PC-3 (cell line): ENCODE data around the gene MAGI1. TPM values are rescaled to one million over a fixed set of nuclear protein-coding genes. Genes with fewer than 3 reads are reported as not detected.

Experiments used
- ATAC-seq: fragments of 200-7000 bp; cut with Tn5 transposase; 2 replicates; pipeline ENCODE4 v1.9.1; 2020; ENCODE audit warnings: mild to moderate bottlenecking, moderate library complexity
- BruUV-seq: library from RNA; stranded (reverse); fragments of 400-500 nt; replicated peaks from 2 replicates; lab custom pipeline; 2021; lab: Mats Ljungman, UMichigan
- CTCF ChIA-PET: fragments of 300-600 bp; sonication (Branson Sonifier 250); formaldehyde crosslinking; loops from one replicate; lab custom pipeline; 2022; ENCODE audit warnings: antibody characterized with exemption; lab: Charles Lee
- POLR2A ChIA-PET: fragments of 300-600 bp; sonication (Branson Sonifier 250); formaldehyde crosslinking; loops from one replicate; lab custom pipeline; 2022; ENCODE audit warnings: antibody characterized with exemption; ENCODE audit not compliant: unreplicated experiment; lab: Charles Lee
- DNase-seq: peaks from one replicate; pipeline ENCODE4 v3.0.0-alpha.2; 2015
- H2AFZ ChIP-seq: fragments of 300-600 bp; sonication (generic); 2 replicates; pipeline ENCODE4 v1.6.0; 2016; ENCODE audit warnings: antibody characterized with exemption, low read length
- H3F3A ChIP-seq: fragments of 300-600 bp; sonication (generic); one replicate; pipeline ENCODE4 v1.6.0; 2017; ENCODE audit warnings: antibody characterized with exemption, low read length, control low read depth, mild to moderate bottlenecking; ENCODE audit not compliant: unreplicated experiment
- H3K27ac ChIP-seq: fragments of 300-600 bp; sonication (generic); 2 replicates; pipeline ENCODE4 v1.5.1; 2016; ENCODE audit warnings: mild to moderate bottlenecking, low read length
- H3K27me3 ChIP-seq: fragments of 300-600 bp; sonication (generic); 2 replicates; pipeline ENCODE4 v1.6.1; 2016; ENCODE audit warnings: low read length, mixed read lengths
- H3K36me3 ChIP-seq: fragments of 300-600 bp; sonication (generic); 2 replicates; pipeline ENCODE4 v1.6.1; 2016; ENCODE audit warnings: low read depth, mixed run types, low read length, mixed read lengths
- H3K4me1 ChIP-seq: fragments of 300-600 bp; sonication (generic); 2 replicates; pipeline ENCODE4 v1.5.1; 2016; ENCODE audit warnings: low read length; ENCODE audit not compliant: insufficient read depth
- H3K4me2 ChIP-seq: fragments of 300-600 bp; sonication (generic); 2 replicates; pipeline ENCODE4 v1.6.0; 2016; ENCODE audit warnings: low read length
- H3K4me3 ChIP-seq: fragments of 300-600 bp; sonication (generic); 2 replicates; pipeline ENCODE4 v1.5.1; 2016; ENCODE audit warnings: mild to moderate bottlenecking, low read length, mixed read lengths
- H3K79me2 ChIP-seq: fragments of 300-600 bp; sonication (generic); 2 replicates; pipeline ENCODE4 v1.6.1; 2017; ENCODE audit warnings: low read length, mixed read lengths
- H3K9ac ChIP-seq: fragments of 300-600 bp; sonication (generic); 2 replicates; pipeline ENCODE4 v1.6.0; 2016; ENCODE audit warnings: mild to moderate bottlenecking, low read length
- H3K9me2 ChIP-seq: fragments of 300-600 bp; sonication (generic); replicated peaks from 2 replicates; pipeline ENCODE4 v1.6.1; 2016; ENCODE audit warnings: mixed run types, low read length, mixed read lengths
- H3K9me3 ChIP-seq: fragments of 300-600 bp; sonication (generic); 2 replicates; pipeline ENCODE4 v1.6.1; 2016; ENCODE audit warnings: low read length, mixed read lengths
- H4K20me1 ChIP-seq: fragments of 300-600 bp; sonication (generic); 2 replicates; pipeline ENCODE4 v1.6.1; 2016; ENCODE audit warnings: low read length, mixed read lengths
- EZH2 ChIP-seq: fragments of 300-600 bp; sonication (generic); IDR thresholded peaks from one replicate; pipeline ENCODE4 v1.6.1; 2017; ENCODE audit warnings: antibody characterized with exemption, mild to moderate bottlenecking, low read length; ENCODE audit not compliant: unreplicated experiment
- EZH2phosphoT487 ChIP-seq: fragments of 300-600 bp; sonication (generic); IDR thresholded peaks from 2 replicates; pipeline ENCODE4 v1.6.1; 2018; ENCODE audit warnings: mild to moderate bottlenecking, antibody characterized with exemption, low read length, borderline replicate concordance
- intact Hi-C: fragments of 100-400 bp; cut with micrococcal nuclease; formaldehyde crosslinking; loops from 2 replicates; pipeline ENCODE4 v1.9.0; 2023
- total RNA-seq: library from RNA; depleted of rRNA; stranded (reverse); fragments of >200 nt; gene quantifications from 2 replicates; pipeline ENCODE4 v1.2.3, GENCODE V29; 2014
- TF ChIP-seq, protein P1 (sequence below): fragments of 300-600 bp; sonication (generic); conservative IDR thresholded peaks from 2 replicates; pipeline ENCODE4 v1.5.1; 2017; ENCODE audit warnings: antibody characterized with exemption, low read depth, mild to moderate bottlenecking, low read length

The MAGI1 gene
- total RNA-seq, 1 experiment from 2014 or later: 8.9 TPM

DNA sequence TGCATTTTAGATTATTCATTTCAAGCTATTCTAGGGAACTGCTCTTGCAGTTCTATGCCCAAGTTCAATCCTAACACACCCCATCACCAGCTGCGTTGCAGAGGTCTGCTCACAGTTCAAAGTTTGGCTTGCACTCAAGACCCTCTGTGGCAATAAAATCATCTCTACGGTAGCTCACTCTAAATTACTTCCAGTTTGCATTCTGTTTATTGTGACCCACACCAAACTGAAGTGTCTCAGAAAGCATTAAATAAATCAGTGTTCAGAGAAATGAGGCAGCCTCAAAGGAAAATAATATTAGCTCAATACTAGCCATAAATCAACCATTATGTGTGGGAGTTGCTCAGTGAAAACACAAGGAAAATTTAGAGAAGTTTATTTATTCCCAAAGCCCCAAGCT is 250.3 kb downstream of the MAGI1 start:
- H3K9ac ChIP-seq: no peak overlapping the region
- no peaks in the 10 kb centered on the region for H3K27me3 ChIP-seq
- no peak overlapping the region for H3K4me2 ChIP-seq
- H2AFZ ChIP-seq: no peak overlapping the region
- CTCF ChIA-PET: no interaction called here
- H3K27ac ChIP-seq: no peak overlapping the region
- no peaks in the 10 kb centered on the region for H3F3A ChIP-seq
- no peaks in the 10 kb centered on the region for H3K79me2 ChIP-seq
- no peaks in the 10 kb centered on the region for H3K9me3 ChIP-seq
- peaks cover 7% of the 10 kb centered on the region for H3K4me1 ChIP-seq
- no peaks in the 10 kb centered on the region for H3K36me3 ChIP-seq
- ATAC-seq (no peak), DNase-seq (no peak)
- POLR2A ChIA-PET: no interaction called here
- no peak for TF ChIP-seq EZH2phosphoT487
- TF ChIP-seq, protein P1, sequence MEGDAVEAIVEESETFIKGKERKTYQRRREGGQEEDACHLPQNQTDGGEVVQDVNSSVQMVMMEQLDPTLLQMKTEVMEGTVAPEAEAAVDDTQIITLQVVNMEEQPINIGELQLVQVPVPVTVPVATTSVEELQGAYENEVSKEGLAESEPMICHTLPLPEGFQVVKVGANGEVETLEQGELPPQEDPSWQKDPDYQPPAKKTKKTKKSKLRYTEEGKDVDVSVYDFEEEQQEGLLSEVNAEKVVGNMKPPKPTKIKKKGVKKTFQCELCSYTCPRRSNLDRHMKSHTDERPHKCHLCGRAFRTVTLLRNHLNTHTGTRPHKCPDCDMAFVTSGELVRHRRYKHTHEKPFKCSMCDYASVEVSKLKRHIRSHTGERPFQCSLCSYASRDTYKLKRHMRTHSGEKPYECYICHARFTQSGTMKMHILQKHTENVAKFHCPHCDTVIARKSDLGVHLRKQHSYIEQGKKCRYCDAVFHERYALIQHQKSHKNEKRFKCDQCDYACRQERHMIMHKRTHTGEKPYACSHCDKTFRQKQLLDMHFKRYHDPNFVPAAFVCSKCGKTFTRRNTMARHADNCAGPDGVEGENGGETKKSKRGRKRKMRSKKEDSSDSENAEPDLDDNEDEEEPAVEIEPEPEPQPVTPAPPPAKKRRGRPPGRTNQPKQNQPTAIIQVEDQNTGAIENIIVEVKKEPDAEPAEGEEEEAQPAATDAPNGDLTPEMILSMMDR: no peak
- TF ChIP-seq EZH2: no peak
- H3K9me2 ChIP-seq: no peaks in the 10 kb centered on the region
- H3K4me3 ChIP-seq: no peak overlapping the region
- 0 out of 2 replicates have a peak, but pooled peaks cover 3% of the 10 kb centered on the region for H4K20me1 ChIP-seq
- intact Hi-C loops: loop anchor here (5.0 kb wide), 4 partner anchors 124 to 409 kb away; partner anchors contain the start of gene MAGI1
- BruUV-seq: no TSS peak

DNA sequence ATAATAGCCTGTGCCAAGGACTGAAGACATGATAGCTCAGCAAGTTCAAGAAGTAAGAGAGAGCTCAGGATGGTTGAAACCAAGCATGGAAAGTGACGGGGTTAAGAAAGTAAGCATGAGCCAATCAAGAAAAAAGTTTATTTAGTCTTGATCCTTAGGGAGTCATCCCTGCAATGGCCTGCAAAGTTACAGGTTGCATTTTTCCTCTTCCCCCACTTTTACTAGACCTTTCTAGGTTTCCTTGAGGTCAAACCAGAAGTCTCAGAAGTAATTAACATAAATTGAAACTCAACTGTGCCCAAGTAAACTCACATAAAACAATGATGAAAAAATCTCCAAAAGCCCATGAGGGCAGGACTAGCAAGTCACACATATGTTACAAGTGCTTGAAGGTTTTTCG is 250.9 kb downstream of the MAGI1 start:
- no peak overlapping the region for H3K27ac ChIP-seq
- no peak overlapping the region for H3K4me3 ChIP-seq
- intact Hi-C loops: loop anchor here (5.0 kb wide), 4 partner anchors 124 to 409 kb away; partner anchors contain the start of gene MAGI1
- CTCF ChIA-PET: no interaction called here
- H2AFZ ChIP-seq: no peak overlapping the region
- H3K9me3 ChIP-seq: no peaks in the 10 kb centered on the region
- no peaks in the 10 kb centered on the region for H3K9me2 ChIP-seq
- no peaks in the 10 kb centered on the region for H4K20me1 ChIP-seq
- H3K79me2 ChIP-seq: no peaks in the 10 kb centered on the region
- no peaks in the 10 kb centered on the region for H3F3A ChIP-seq
- no peak for ATAC-seq
- no peaks in the 10 kb centered on the region for H3K27me3 ChIP-seq
- POLR2A ChIA-PET: interaction anchor here (0.6 kb wide), 1 partner anchor 1612 kb away, joined by 4 read pairs; no protein-coding TSS in a partner anchor
- H3K4me1 ChIP-seq: peaks cover under 1% of the 10 kb centered on the region; the same call in 1 of the 2 replicates
- no peak overlapping the region for H3K4me2 ChIP-seq
- no peak overlapping the region for H3K9ac ChIP-seq
- DNase-seq: no peak
- TF ChIP-seq, protein P1: no peak
- TF ChIP-seq EZH2phosphoT487 (no peak), EZH2 (no peak)
- H3K36me3 ChIP-seq: no peaks in the 10 kb centered on the region
- no TSS peak for BruUV-seq

DNA sequence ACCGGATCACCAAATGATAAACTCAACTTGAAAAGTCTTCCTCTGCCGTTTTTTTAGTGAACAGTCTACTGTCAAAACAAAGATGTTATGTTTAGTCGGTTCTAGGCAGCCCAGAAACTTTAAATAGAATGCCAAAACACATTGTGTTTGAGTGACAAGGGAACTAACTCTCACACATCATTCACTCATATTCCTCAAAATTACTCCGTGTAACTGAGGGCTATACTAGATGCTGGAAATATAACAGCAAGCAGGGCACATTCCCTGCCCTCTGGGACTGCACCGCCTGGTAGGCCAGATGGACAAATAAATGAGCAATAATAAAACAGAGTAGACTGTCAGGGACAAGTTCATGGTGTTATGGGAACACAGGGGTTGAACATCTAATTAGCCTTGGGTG is 251.4 kb downstream of the MAGI1 start:
- BruUV-seq: no TSS peak
- Histone ChIP-seq H3K9me3 (no peaks in the 10 kb centered on the region), H3K27ac (no peak overlapping the region), H3K27me3 (no peaks in the 10 kb centered on the region), H2AFZ (no peak overlapping the region), H3K9me2 (no peaks in the 10 kb centered on the region), H3F3A (no peaks in the 10 kb centered on the region), H3K4me2 (no peak overlapping the region), H4K20me1 (no peaks in the 10 kb centered on the region), H3K4me1 (no peaks in the 10 kb centered on the region), H3K36me3 (no peaks in the 10 kb centered on the region), H3K9ac (no peak overlapping the region), H3K4me3 (no peak overlapping the region), H3K79me2 (no peaks in the 10 kb centered on the region)
- no peak for DNase-seq
- intact Hi-C loops: loop anchor here (5.0 kb wide), 4 partner anchors 125 to 410 kb away; partner anchors contain the start of gene MAGI1
- TF ChIP-seq, protein P1: no peak
- TF ChIP-seq EZH2 (no peak), EZH2phosphoT487 (no peak)
- no peak for ATAC-seq
- CTCF ChIA-PET: no interaction called here
- POLR2A ChIA-PET: interaction anchor here (0.6 kb wide), 1 partner anchor 1612 kb away, joined by 4 read pairs; no protein-coding TSS in a partner anchor
